KMS-11 (cell line): Measurements from ENCODE around the gene CACNG4.

Source experiments
- H2AFZ ChIP-seq: fragments of 200-600 bp; sonication (generic); 2 replicates; pipeline ENCODE4 v1.6.1; 2016; ENCODE audit warnings: antibody characterized with exemption, mixed run types, low read depth
- H3K27ac ChIP-seq: fragments of 200-600 bp; sonication (generic); 2 replicates; pipeline ENCODE4 v1.6.1; 2016; ENCODE audit warnings: mild to moderate bottlenecking, mixed run types
- H3K27me3 ChIP-seq: fragments of 200-600 bp; sonication (generic); 2 replicates; pipeline ENCODE4 v1.6.1; 2017; ENCODE audit warnings: mild to moderate bottlenecking, low read depth, mixed run types, moderate library complexity; ENCODE audit not compliant: insufficient read depth
- H3K36me3 ChIP-seq: fragments of 200-600 bp; sonication (generic); 2 replicates; pipeline ENCODE4 v1.6.1; 2017; ENCODE audit warnings: mild to moderate bottlenecking, mixed run types; ENCODE audit not compliant: insufficient read depth
- H3K4me1 ChIP-seq: fragments of 200-600 bp; sonication (generic); 2 replicates; pipeline ENCODE4 v1.6.1; 2016; ENCODE audit warnings: mild to moderate bottlenecking, low read depth, mixed run types; ENCODE audit not compliant: poor library complexity, severe bottlenecking
- H3K4me2 ChIP-seq: fragments of 200-600 bp; sonication (generic); 2 replicates; pipeline ENCODE4 v1.7.0; 2016; ENCODE audit warnings: mild to moderate bottlenecking, mixed run types
- H3K4me3 ChIP-seq: fragments of 200-600 bp; sonication (generic); IDR thresholded peaks from 2 replicates; pipeline ENCODE4 v1.6.1; 2017; ENCODE audit warnings: low read depth, low read length, mixed read lengths; ENCODE audit not compliant: insufficient read depth
- H3K79me2 ChIP-seq: fragments of 200-600 bp; sonication (generic); 2 replicates; pipeline ENCODE4 v1.6.1; 2016; ENCODE audit warnings: low read depth, mixed run types; ENCODE audit not compliant: insufficient read depth
- H3K9ac ChIP-seq: fragments of 200-600 bp; sonication (generic); 2 replicates; pipeline ENCODE4 v1.6.1; 2016; ENCODE audit warnings: mild to moderate bottlenecking, mixed run types
- H4K20me1 ChIP-seq: fragments of 200-600 bp; sonication (generic); 2 replicates; pipeline ENCODE4 v1.6.1; 2016; ENCODE audit warnings: mild to moderate bottlenecking, mixed run types; ENCODE audit not compliant: insufficient read depth
- TF ChIP-seq, protein P1 (sequence below): fragments of 200-600 bp; sonication (generic); conservative IDR thresholded peaks from 2 replicates; pipeline ENCODE4 v1.6.1; 2017; ENCODE audit warnings: low read depth, mild to moderate bottlenecking, antibody characterized with exemption, low read length, moderate library complexity, mixed read lengths

The CACNG4 gene

DNA sequence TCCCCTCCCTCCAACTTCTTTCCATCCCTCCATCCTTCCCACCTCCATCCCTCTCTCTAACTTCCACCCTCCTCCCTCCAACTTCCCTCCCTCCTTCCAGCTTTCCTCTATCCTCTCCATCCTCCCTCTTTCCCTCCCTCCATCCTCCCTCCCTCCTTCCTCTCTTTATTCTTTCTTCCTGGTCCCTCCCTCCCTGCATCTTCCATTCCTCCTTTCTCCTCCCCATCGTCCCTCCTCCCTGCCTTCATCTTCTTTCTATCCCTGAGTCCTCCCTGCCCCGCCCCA, 11.8 kb downstream of the CACNG4 start:
- Histone ChIP-seq H3K27ac (no peak overlapping the region), H3K4me2 (no peak overlapping the region), H3K4me1 (no peaks in the 10 kb centered on the region), H2AFZ (no peak overlapping the region), H3K79me2 (no peaks in the 10 kb centered on the region), H3K9ac (no peak overlapping the region), H3K4me3 (no peak overlapping the region), H3K27me3 (no peaks in the 10 kb centered on the region; the same call in 1 of the 2 replicates), H4K20me1 (no peaks in the 10 kb centered on the region), H3K36me3 (no peaks in the 10 kb centered on the region)
- TF ChIP-seq, protein P1, sequence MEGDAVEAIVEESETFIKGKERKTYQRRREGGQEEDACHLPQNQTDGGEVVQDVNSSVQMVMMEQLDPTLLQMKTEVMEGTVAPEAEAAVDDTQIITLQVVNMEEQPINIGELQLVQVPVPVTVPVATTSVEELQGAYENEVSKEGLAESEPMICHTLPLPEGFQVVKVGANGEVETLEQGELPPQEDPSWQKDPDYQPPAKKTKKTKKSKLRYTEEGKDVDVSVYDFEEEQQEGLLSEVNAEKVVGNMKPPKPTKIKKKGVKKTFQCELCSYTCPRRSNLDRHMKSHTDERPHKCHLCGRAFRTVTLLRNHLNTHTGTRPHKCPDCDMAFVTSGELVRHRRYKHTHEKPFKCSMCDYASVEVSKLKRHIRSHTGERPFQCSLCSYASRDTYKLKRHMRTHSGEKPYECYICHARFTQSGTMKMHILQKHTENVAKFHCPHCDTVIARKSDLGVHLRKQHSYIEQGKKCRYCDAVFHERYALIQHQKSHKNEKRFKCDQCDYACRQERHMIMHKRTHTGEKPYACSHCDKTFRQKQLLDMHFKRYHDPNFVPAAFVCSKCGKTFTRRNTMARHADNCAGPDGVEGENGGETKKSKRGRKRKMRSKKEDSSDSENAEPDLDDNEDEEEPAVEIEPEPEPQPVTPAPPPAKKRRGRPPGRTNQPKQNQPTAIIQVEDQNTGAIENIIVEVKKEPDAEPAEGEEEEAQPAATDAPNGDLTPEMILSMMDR = no peak

DNA sequence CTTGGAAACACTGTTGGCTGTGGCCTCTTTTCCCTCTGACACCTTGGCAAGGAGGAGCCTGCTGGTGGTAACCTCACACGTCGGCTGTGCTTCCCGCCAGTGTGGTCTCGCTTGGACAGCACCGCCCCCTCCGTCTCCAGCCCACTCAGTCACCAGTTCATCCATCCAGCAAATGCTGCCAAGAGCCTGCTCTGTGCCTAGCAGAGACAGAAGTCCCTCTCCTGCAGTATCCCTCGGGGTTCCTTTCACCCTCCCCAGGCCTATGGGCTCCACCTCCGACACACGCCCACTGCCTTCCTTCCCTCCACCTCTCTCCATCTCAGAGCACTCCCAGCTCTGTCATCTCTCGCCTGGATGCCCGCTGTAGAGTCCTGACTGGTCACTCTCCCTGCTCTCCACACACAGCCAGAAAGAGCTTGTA, 12.3 kb downstream of the CACNG4 start:
- Histone ChIP-seq H2AFZ (no peak overlapping the region), H3K4me1 (no peaks in the 10 kb centered on the region), H3K4me2 (no peak overlapping the region), H3K4me3 (no peak overlapping the region), H3K36me3 (no peaks in the 10 kb centered on the region), H4K20me1 (no peaks in the 10 kb centered on the region), H3K27me3 (no peaks in the 10 kb centered on the region; the same call in 1 of the 2 replicates), H3K79me2 (no peaks in the 10 kb centered on the region), H3K27ac (no peak overlapping the region), H3K9ac (no peak overlapping the region)
- TF ChIP-seq, protein P1 = no peak

DNA sequence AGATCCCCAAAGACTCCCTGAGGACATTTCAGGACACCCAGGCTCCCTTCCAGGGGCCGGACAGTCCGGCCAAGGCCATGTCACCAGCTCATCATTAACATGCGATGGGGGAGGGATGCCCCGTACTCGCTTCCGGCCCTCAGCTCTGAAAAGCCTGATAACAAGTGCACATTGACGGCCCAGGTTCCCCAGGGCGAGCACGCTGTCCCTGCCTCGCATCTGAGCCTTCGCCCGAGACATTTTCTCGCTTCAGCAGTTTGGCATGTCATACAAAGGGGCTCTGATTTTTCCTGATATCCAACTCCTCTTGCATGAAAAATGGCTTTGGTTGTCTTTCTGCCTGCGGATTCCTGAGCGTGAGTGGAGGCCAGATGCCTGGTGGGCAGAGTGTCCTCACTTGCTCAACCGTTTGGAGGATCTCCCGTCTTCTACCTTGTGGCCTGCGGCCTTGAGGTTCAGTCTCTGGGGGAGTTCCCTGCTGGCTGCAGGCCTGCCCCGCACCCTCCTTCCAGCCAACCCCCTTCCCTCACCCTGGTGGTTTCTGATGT, 14.1 kb downstream of the CACNG4 start:
- TF ChIP-seq, protein P1 = no peak
- H3K79me2 ChIP-seq = no peaks in the 10 kb centered on the region
- H3K27me3 ChIP-seq = no peaks in the 10 kb centered on the region; the same call in 1 of the 2 replicates
- H3K9ac ChIP-seq = no peak overlapping the region
- no peaks in the 10 kb centered on the region for H3K4me1 ChIP-seq
- H3K27ac ChIP-seq = no peak overlapping the region
- H3K4me2 ChIP-seq = no peak overlapping the region
- H3K36me3 ChIP-seq = no peaks in the 10 kb centered on the region
- H3K4me3 ChIP-seq = no peak overlapping the region
- H4K20me1 ChIP-seq = no peaks in the 10 kb centered on the region
- no peak overlapping the region for H2AFZ ChIP-seq

DNA sequence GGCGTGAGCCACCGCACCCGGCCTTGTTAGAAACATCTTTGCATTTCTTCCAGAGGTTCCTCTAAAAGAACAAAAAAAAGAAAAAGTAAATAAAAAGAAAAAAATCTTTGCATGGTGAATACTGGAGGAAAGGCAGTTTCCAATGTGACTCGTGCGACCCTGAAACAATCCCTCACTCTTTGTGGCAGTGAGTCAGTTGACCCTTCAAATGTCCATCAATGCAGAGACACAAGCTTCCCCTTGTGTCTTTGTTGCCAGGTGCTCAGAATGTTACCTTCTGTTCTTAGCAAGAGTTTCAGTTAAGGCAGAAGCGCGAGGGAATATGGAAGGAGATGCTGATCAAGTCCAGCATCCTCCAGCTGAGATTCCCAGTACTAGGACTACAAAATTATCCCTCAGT, 16.4 kb downstream of the CACNG4 start:
- no peak overlapping the region for H3K4me3 ChIP-seq
- H3K36me3 ChIP-seq = no peaks in the 10 kb centered on the region
- no peak overlapping the region for H3K4me2 ChIP-seq
- H3K4me1 ChIP-seq = no peaks in the 10 kb centered on the region
- H3K27me3 ChIP-seq = no peaks in the 10 kb centered on the region; the same call in 1 of the 2 replicates
- no peak overlapping the region for H2AFZ ChIP-seq
- H3K79me2 ChIP-seq = no peaks in the 10 kb centered on the region
- TF ChIP-seq, protein P1 = no peak
- no peak overlapping the region for H3K27ac ChIP-seq
- H4K20me1 ChIP-seq = no peaks in the 10 kb centered on the region
- no peak overlapping the region for H3K9ac ChIP-seq
